HL-60 (cell line): ENCODE measurements around the gene TLR9.

Experiments used
- GABPA ChIP-seq: IDR thresholded peaks from 2 replicates; pipeline ENCODE4 v1.6.1; 2012; ENCODE audit warnings: low read depth
- POLR2AphosphoS5 ChIP-seq: IDR thresholded peaks from 2 replicates; pipeline ENCODE4 v1.6.1; 2012; ENCODE audit warnings: low read depth
- SPI1 ChIP-seq: IDR thresholded peaks from 2 replicates; pipeline ENCODE4 v1.6.1; 2012; ENCODE audit warnings: low read depth, mild to moderate bottlenecking, borderline replicate concordance
- TF ChIP-seq, protein P1 (sequence below): IDR thresholded peaks from one replicate; pipeline ENCODE4 v1.5.1; 2011; ENCODE audit warnings: low read length, control low read depth, inconsistent platforms; ENCODE audit not compliant: insufficient read depth
- TF ChIP-seq, protein P2 (sequence below): IDR thresholded peaks from 2 replicates; pipeline ENCODE4 v1.6.1; 2012; ENCODE audit warnings: low read depth; ENCODE audit not compliant: insufficient replicate concordance

DNA sequence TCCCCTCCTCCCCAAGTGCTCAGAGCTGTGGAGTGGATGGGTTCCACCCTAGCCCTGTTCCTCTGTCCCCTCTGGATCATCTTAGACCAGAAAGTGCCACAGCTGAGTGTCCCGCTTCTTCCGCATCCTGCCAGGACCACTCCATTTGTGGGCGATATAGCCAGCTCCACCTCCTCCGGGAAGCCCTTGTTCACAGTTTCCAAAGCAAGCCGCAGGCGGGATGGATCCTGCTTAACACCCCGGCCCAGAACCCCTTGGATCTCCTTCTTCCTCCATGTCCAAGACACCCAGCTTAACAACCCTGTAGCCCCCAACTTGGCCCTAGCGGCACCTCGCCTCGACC is 28.0 kb downstream of the TLR9 start:
- TF ChIP-seq, protein P1, sequence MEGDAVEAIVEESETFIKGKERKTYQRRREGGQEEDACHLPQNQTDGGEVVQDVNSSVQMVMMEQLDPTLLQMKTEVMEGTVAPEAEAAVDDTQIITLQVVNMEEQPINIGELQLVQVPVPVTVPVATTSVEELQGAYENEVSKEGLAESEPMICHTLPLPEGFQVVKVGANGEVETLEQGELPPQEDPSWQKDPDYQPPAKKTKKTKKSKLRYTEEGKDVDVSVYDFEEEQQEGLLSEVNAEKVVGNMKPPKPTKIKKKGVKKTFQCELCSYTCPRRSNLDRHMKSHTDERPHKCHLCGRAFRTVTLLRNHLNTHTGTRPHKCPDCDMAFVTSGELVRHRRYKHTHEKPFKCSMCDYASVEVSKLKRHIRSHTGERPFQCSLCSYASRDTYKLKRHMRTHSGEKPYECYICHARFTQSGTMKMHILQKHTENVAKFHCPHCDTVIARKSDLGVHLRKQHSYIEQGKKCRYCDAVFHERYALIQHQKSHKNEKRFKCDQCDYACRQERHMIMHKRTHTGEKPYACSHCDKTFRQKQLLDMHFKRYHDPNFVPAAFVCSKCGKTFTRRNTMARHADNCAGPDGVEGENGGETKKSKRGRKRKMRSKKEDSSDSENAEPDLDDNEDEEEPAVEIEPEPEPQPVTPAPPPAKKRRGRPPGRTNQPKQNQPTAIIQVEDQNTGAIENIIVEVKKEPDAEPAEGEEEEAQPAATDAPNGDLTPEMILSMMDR, result no peak
- TF ChIP-seq GABPA (no peak), POLR2AphosphoS5 (no peak), SPI1 (no peak)
- TF ChIP-seq, protein P2, sequence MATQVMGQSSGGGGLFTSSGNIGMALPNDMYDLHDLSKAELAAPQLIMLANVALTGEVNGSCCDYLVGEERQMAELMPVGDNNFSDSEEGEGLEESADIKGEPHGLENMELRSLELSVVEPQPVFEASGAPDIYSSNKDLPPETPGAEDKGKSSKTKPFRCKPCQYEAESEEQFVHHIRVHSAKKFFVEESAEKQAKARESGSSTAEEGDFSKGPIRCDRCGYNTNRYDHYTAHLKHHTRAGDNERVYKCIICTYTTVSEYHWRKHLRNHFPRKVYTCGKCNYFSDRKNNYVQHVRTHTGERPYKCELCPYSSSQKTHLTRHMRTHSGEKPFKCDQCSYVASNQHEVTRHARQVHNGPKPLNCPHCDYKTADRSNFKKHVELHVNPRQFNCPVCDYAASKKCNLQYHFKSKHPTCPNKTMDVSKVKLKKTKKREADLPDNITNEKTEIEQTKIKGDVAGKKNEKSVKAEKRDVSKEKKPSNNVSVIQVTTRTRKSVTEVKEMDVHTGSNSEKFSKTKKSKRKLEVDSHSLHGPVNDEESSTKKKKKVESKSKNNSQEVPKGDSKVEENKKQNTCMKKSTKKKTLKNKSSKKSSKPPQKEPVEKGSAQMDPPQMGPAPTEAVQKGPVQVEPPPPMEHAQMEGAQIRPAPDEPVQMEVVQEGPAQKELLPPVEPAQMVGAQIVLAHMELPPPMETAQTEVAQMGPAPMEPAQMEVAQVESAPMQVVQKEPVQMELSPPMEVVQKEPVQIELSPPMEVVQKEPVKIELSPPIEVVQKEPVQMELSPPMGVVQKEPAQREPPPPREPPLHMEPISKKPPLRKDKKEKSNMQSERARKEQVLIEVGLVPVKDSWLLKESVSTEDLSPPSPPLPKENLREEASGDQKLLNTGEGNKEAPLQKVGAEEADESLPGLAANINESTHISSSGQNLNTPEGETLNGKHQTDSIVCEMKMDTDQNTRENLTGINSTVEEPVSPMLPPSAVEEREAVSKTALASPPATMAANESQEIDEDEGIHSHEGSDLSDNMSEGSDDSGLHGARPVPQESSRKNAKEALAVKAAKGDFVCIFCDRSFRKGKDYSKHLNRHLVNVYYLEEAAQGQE, result no peak
